ENCODE results near the gene SUN2.

SUN2 gene

DNA sequence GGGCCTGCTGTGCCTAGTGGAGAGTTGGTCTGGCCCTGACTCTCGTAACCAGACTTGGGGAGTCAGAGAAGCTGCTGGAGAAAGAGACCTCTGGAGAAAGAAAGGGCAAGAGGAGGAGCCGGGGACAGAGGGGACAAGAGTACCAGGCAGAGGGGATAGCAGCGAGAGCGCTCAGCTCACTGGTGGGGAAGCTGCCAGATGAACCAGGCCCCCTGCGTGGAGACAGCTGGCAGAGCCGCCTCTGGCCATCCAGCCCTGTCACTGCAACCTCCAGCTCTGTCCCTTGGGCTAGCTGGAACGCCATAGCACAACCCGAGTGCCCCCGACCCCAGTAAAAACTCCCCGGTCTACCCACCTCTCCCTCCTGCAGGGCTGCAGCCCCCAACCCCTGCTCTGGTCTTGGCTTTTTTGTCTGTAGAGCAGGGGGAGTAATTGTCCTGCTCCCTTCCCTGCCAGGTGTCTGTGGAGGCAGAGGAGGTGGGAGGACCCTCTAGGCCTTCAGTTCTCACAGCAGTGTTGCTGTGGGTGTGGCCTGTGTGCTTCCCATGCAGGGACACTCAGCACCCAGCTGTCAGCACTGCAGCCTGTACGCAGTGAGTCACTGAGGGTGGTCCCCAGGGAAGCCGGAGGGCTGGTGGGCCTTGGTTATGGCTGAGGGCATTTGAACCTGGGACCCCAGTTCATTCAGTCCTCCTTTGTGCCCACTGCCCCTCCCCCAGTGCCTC lies 4.8 kb upstream of the SUN2 start:
- Histone ChIP-seq H3K9ac (ENCODE audit: low read length) (no peak overlapping the region), H3K18ac (ENCODE audit: low read length) (no peak overlapping the region), H2BK120ac (ENCODE audit: low read depth, low read length) (no peak overlapping the region), H3K4me1 (ENCODE audit: control insufficient read depth, low read depth, low read length) (peaks cover 5% of the 10 kb centered on the region), H4K8ac (ENCODE audit: low read depth, low read length) (no peak overlapping the region), H3K79me1 (ENCODE audit: low read length) (no peaks in the 10 kb centered on the region), H2BK5ac (ENCODE audit: low read length) (no peak overlapping the region), H2AK5ac (ENCODE audit: low read length) (no peak overlapping the region), H3K36me3 (ENCODE audit: control insufficient read depth, insufficient read depth, low read length) (no peaks in the 10 kb centered on the region), H3K79me2 (ENCODE audit: control insufficient read depth, insufficient read depth, low read length) (no peaks in the 10 kb centered on the region), H4K5ac (ENCODE audit: low read length) (no peak overlapping the region), H3K4me2 (ENCODE audit: low read length) (no peak overlapping the region), H3K56ac (ENCODE audit: low read length) (no peak overlapping the region), H3K23ac (ENCODE audit: low read length) (no peak overlapping the region), H3K27me3 (ENCODE audit: insufficient read depth, low read length, poor library complexity) (no peaks in the 10 kb centered on the region), H2BK15ac (replicated peaks; ENCODE audit: low read depth) (no peak overlapping the region), H3K4me3 (ENCODE audit: low read length) (no peak overlapping the region), H3K4ac (ENCODE audit: low read depth, low read length) (no peak overlapping the region), H3K27ac (ENCODE audit: low read depth, low read length) (no peak overlapping the region)
- WGBS (ENCODE audit: extremely low coverage, insufficient coverage, low lambda C conversion rate), result no CpG with 5 or more reads among the region's 12 CpGs
- DNase-seq, result no peak

GRCh38 chr22:38759005-38759404 lies 3.2 kb upstream of the SUN2 start:
- H4K5ac ChIP-seq (ENCODE audit: low read length), result no peak overlapping the region
- no peak overlapping the region for H2AK5ac ChIP-seq (ENCODE audit: low read length)
- H3K4me2 ChIP-seq (ENCODE audit: low read length), result no peak overlapping the region
- no peak overlapping the region for H2BK5ac ChIP-seq (ENCODE audit: low read length)
- DNase-seq, result no peak
- H3K4me3 ChIP-seq (ENCODE audit: low read length), result no peak overlapping the region
- no CpG with 5 or more reads among the region's 7 CpGs for WGBS (ENCODE audit: extremely low coverage, insufficient coverage, low lambda C conversion rate)
- H3K18ac ChIP-seq (ENCODE audit: low read length), result no peak overlapping the region
- H3K4me1 ChIP-seq (ENCODE audit: control insufficient read depth, low read depth, low read length), result peaks cover 8% of the 10 kb centered on the region
- no peaks in the 10 kb centered on the region for H3K79me2 ChIP-seq (ENCODE audit: control insufficient read depth, insufficient read depth, low read length)
- no peaks in the 10 kb centered on the region for H3K36me3 ChIP-seq (ENCODE audit: control insufficient read depth, insufficient read depth, low read length)
- no peak overlapping the region for H3K56ac ChIP-seq (ENCODE audit: low read length)
- H3K9ac ChIP-seq (ENCODE audit: low read length), result no peak overlapping the region
- H2BK120ac ChIP-seq (ENCODE audit: low read depth, low read length), result no peak overlapping the region
- no peak overlapping the region for H3K23ac ChIP-seq (ENCODE audit: low read length)
- no peaks in the 10 kb centered on the region for H3K79me1 ChIP-seq (ENCODE audit: low read length)
- H2BK15ac ChIP-seq (replicated peaks; ENCODE audit: low read depth), result no peak overlapping the region
- H3K4ac ChIP-seq (ENCODE audit: low read depth, low read length), result no peak overlapping the region
- no peak overlapping the region for H4K8ac ChIP-seq (ENCODE audit: low read depth, low read length)
- no peaks in the 10 kb centered on the region for H3K27me3 ChIP-seq (ENCODE audit: insufficient read depth, low read length, poor library complexity)
- H3K27ac ChIP-seq (ENCODE audit: low read depth, low read length), result no peak overlapping the region

- Histone ChIP-seq H2BK5ac (ENCODE audit: low read length) (no peak overlapping the region), H3K27ac (ENCODE audit: low read depth, low read length) (no peak overlapping the region), H3K4me1 (ENCODE audit: control insufficient read depth, low read depth, low read length) (peaks cover 8% of the 10 kb centered on the region), H3K9ac (ENCODE audit: low read length) (no peak overlapping the region), H3K23ac (ENCODE audit: low read length) (no peak overlapping the region), H3K56ac (ENCODE audit: low read length) (no peak overlapping the region), H4K8ac (ENCODE audit: low read depth, low read length) (no peak overlapping the region), H3K27me3 (ENCODE audit: insufficient read depth, low read length, poor library complexity) (no peaks in the 10 kb centered on the region), H3K79me2 (ENCODE audit: control insufficient read depth, insufficient read depth, low read length) (no peaks in the 10 kb centered on the region), H4K5ac (ENCODE audit: low read length) (no peak overlapping the region), H2BK15ac (replicated peaks; ENCODE audit: low read depth) (no peak overlapping the region), H3K4ac (ENCODE audit: low read depth, low read length) (no peak overlapping the region), H3K4me3 (ENCODE audit: low read length) (no peak overlapping the region), H2BK120ac (ENCODE audit: low read depth, low read length) (no peak overlapping the region), H3K79me1 (ENCODE audit: low read length) (no peaks in the 10 kb centered on the region), H2AK5ac (ENCODE audit: low read length) (no peak overlapping the region), H3K18ac (ENCODE audit: low read length) (no peak overlapping the region), H3K36me3 (ENCODE audit: control insufficient read depth, insufficient read depth, low read length) (no peaks in the 10 kb centered on the region), H3K4me2 (ENCODE audit: low read length) (no peak overlapping the region)
- DNase-seq, result no peak
- WGBS (ENCODE audit: extremely low coverage, insufficient coverage, low lambda C conversion rate), result no CpG with 5 or more reads among the region's 16 CpGs
Observed at GRCh38 chr22:38758276-38758945, 2.6 kb upstream of the SUN2 start.

- H3K27ac ChIP-seq (ENCODE audit: low read depth, low read length), result no peak overlapping the region
Observed at GRCh38 chr22:38757464-38757757, 1.6 kb upstream of the SUN2 start.

DNA sequence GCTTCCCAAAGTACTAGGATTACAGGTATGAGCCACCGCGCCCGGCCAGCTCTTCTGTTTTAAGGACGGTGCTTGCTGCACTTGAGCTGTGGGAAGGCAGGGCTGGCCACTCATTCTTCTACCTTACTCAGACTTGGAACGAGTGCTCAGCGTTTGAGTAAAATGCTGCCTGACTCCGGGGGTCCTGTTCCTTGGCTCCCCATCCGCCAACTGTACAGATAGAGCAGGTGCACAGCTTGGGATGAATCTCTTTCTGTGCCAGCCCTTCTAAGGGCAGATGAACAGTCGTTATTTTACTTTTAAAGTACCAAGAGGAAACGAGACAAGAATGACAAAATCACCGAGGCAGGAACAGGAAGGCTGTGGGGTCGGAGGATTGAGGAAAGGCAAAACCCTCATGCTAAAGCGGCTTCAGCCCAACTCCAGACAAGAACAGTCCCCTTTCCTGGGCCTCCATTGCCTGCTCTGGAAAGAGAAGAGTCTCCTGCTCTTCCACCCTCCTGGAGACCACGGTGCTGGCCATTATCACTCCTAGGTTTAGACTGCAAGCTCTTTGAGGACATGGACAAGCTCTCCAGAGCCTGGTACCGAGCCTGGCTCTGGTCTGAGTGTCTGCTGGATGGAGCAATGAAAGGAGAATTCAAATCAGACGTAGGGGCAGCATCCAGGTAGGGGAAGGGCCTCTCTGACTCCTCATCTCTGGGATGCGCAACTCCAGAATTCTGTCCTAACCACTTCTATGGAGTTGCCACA lies 1.1 kb upstream of the SUN2 start:
- WGBS (ENCODE audit: extremely low coverage, insufficient coverage, low lambda C conversion rate), result no CpG with 5 or more reads among the region's 17 CpGs
- Histone ChIP-seq H4K8ac (ENCODE audit: low read depth, low read length) (no peak overlapping the region), H3K9ac (ENCODE audit: low read length) (no peak overlapping the region), H3K4me3 (ENCODE audit: low read length) (no peak overlapping the region), H3K27me3 (ENCODE audit: insufficient read depth, low read length, poor library complexity) (no peaks in the 10 kb centered on the region), H3K27ac (ENCODE audit: low read depth, low read length) (no peak overlapping the region), H3K56ac (ENCODE audit: low read length) (peak overlapping the region; percentile 88), H3K18ac (ENCODE audit: low read length) (no peak overlapping the region), H3K23ac (ENCODE audit: low read length) (no peak overlapping the region), H3K4me2 (ENCODE audit: low read length) (no peak overlapping the region), H3K4me1 (ENCODE audit: control insufficient read depth, low read depth, low read length) (peaks cover 8% of the 10 kb centered on the region), H2AK5ac (ENCODE audit: low read length) (no peak overlapping the region), H3K36me3 (ENCODE audit: control insufficient read depth, insufficient read depth, low read length) (no peaks in the 10 kb centered on the region), H3K4ac (ENCODE audit: low read depth, low read length) (no peak overlapping the region), H2BK120ac (ENCODE audit: low read depth, low read length) (no peak overlapping the region), H4K5ac (ENCODE audit: low read length) (no peak overlapping the region), H3K79me2 (ENCODE audit: control insufficient read depth, insufficient read depth, low read length) (no peaks in the 10 kb centered on the region), H2BK5ac (ENCODE audit: low read length) (no peak overlapping the region), H3K79me1 (ENCODE audit: low read length) (no peaks in the 10 kb centered on the region), H2BK15ac (replicated peaks; ENCODE audit: low read depth) (no peak overlapping the region)
- no peak for DNase-seq

More at GRCh38 chr22:38757464-38757757, 1.6 kb upstream of the SUN2 start:
- Histone ChIP-seq H2AK5ac (ENCODE audit: low read length) (no peak overlapping the region), H3K4ac (ENCODE audit: low read depth, low read length) (no peak overlapping the region), H3K4me3 (ENCODE audit: low read length) (no peak overlapping the region), H2BK15ac (replicated peaks; ENCODE audit: low read depth) (no peak overlapping the region), H3K27me3 (ENCODE audit: insufficient read depth, low read length, poor library complexity) (no peaks in the 10 kb centered on the region), H4K8ac (ENCODE audit: low read depth, low read length) (no peak overlapping the region), H3K79me2 (ENCODE audit: control insufficient read depth, insufficient read depth, low read length) (no peaks in the 10 kb centered on the region), H3K36me3 (ENCODE audit: control insufficient read depth, insufficient read depth, low read length) (no peaks in the 10 kb centered on the region), H3K23ac (ENCODE audit: low read length) (no peak overlapping the region), H2BK5ac (ENCODE audit: low read length) (no peak overlapping the region), H2BK120ac (ENCODE audit: low read depth, low read length) (no peak overlapping the region), H3K9ac (ENCODE audit: low read length) (no peak overlapping the region), H3K4me1 (ENCODE audit: control insufficient read depth, low read depth, low read length) (peaks cover 8% of the 10 kb centered on the region), H3K56ac (ENCODE audit: low read length) (peak overlapping the region; percentile 10), H3K4me2 (ENCODE audit: low read length) (no peak overlapping the region), H3K18ac (ENCODE audit: low read length) (no peak overlapping the region), H4K5ac (ENCODE audit: low read length) (no peak overlapping the region), H3K79me1 (ENCODE audit: low read length) (no peaks in the 10 kb centered on the region)
- whole genome bisulfite sequencing (ENCODE audit: extremely low coverage, insufficient coverage, low lambda C conversion rate), result no CpG with 5 or more reads among the region's 4 CpGs
- DNase-seq, result peak; percentile 40

All from mesendoderm (in vitro differentiated cells).